Stimulated activated CD8-positive, alpha-beta memory T cell treated with anti-CD3 and anti-CD28 coated beads, Interleukin-12 subunit alpha, Interleukin-12 subunit beta, amount 100 ng/mL, for 1 hour (primary cell): ENCODE measurements around the gene YTHDC2.

Experiments
- DNase-seq: peaks from one replicate; pipeline ENCODE4 v3.0.0-alpha.2; 2020; ENCODE audit warnings: low read depth

The YTHDC2 gene

GRCh38 chr5:113520429-113520828 lies 6.9 kb downstream of the YTHDC2 start:
- DNase-seq = no peak

- DNase-seq = no peak
These were observed 7.4 kb downstream of the YTHDC2 start for GRCh38 chr5:113520899-113521298.

- no peak for DNase-seq
These were observed 9.7 kb downstream of the YTHDC2 start for GRCh38 chr5:113523168-113523567.

- DNase-seq = no peak
These were observed 11.4 kb downstream of the YTHDC2 start for GRCh38 chr5:113524927-113525326.

- no peak for DNase-seq
These were observed 12.9 kb downstream of the YTHDC2 start for GRCh38 chr5:113526421-113526820.

GRCh38 chr5:113527746-113528145 lies 14.3 kb downstream of the YTHDC2 start:
- DNase-seq = no peak

- no peak for DNase-seq
These were observed 18.1 kb downstream of the YTHDC2 start for GRCh38 chr5:113531481-113532159.

- DNase-seq = no peak
These were observed 24.8 kb downstream of the YTHDC2 start for GRCh38 chr5:113538313-113538712.

- no peak for DNase-seq
These were observed 33.2 kb downstream of the YTHDC2 start for GRCh38 chr5:113546703-113547183.

GRCh38 chr5:113548396-113548795 lies 34.9 kb downstream of the YTHDC2 start:
- no peak for DNase-seq

- DNase-seq = no peak
These were observed 38.6 kb downstream of the YTHDC2 start for GRCh38 chr5:113552137-113552536.

GRCh38 chr5:113552620-113553019 lies 39.1 kb downstream of the YTHDC2 start:
- DNase-seq = no peak

- no peak for DNase-seq
These were observed 49.4 kb downstream of the YTHDC2 start for GRCh38 chr5:113562828-113563400.

- DNase-seq = no peak
These were observed 55.9 kb downstream of the YTHDC2 start for GRCh38 chr5:113569396-113569795.

GRCh38 chr5:113572716-113573115 lies 59.2 kb downstream of the YTHDC2 start:
- no peak for DNase-seq

GRCh38 chr5:113574417-113574816 lies 60.9 kb downstream of the YTHDC2 start:
- DNase-seq = no peak

GRCh38 chr5:113575074-113575473 lies 61.6 kb downstream of the YTHDC2 start:
- DNase-seq = no peak

GRCh38 chr5:113578091-113578490 lies 64.6 kb downstream of the YTHDC2 start:
- no peak for DNase-seq

- DNase-seq = no peak
These were observed 67.9 kb downstream of the YTHDC2 start for GRCh38 chr5:113581388-113581787.

GRCh38 chr5:113598150-113598549 lies 84.7 kb downstream of the YTHDC2 start:
- no peak for DNase-seq

- DNase-seq = no peak
These were observed 85.4 kb downstream of the YTHDC2 start for GRCh38 chr5:113598926-113599325.

- no peak for DNase-seq
These were observed 86.9 kb downstream of the YTHDC2 start for GRCh38 chr5:113600255-113600905.

- DNase-seq = no peak
These were observed 87.9 kb downstream of the YTHDC2 start for GRCh38 chr5:113601423-113601822.
